Right lobe of liver (tissue), 6 donors: ENCODE data around the gene RAB5IF. TPM values are rescaled to one million over a fixed set of nuclear protein-coding genes. Genes with fewer than 3 reads are reported as not detected.

ENCODE experiments used
- ATAC-seq, 4 donors: fragments of 200-7000 bp; cut with Tn5 transposase; one replicate each; pipeline ENCODE4 v1.9.1; 2020; ENCODE audit warnings: mild to moderate bottlenecking in 4 of 4, moderate library complexity in 4 of 4
- DNase-seq, 3 donors: peaks; one replicate each; pipeline ENCODE4 v3.0.0-alpha.2; 2020
- H3K27ac ChIP-seq, 3 donors: fragments of 200-600 bp; one replicate each; pipeline ENCODE4 v1.8.0; 2022
- H3K27me3 ChIP-seq, 2 donors: fragments of 200-600 bp; one replicate each; pipeline ENCODE4 v1.8.0; 2022
- H3K36me3 ChIP-seq, 4 donors: fragments of 200-600 bp; sonication (generic) in 1 of 4; one replicate each; pipeline versions ENCODE4 v1.5.1 to v1.8.0; 2017 to 2022; ENCODE audit warnings: control low read depth in 1 of 4
- H3K4me1 ChIP-seq, 4 donors: fragments of 200-600 bp; sonication (generic) in 1 of 4; one replicate each; pipeline versions ENCODE4 v1.5.1 to v1.8.0; 2017 to 2022; ENCODE audit warnings: control low read depth in 1 of 4
- H3K4me3 ChIP-seq, 3 donors: fragments of 200-600 bp; one replicate each; pipeline ENCODE4 v1.8.0; 2022
- H3K9me3 ChIP-seq, 4 donors: fragments of 200-600 bp; sonication (generic) in 1 of 4; one replicate each; pipeline versions ENCODE4 v1.5.1 to v1.8.0; 2017 to 2022; ENCODE audit warnings: control low read depth in 1 of 4
- CTCF ChIP-seq, 4 donors: fragments of 200-600 bp in 3 of 4; fragments of 450-650 bp in 1 of 4; IDR thresholded peaks; one replicate each; pipeline versions ENCODE4 v1.5.1 to v1.8.0; 2016 to 2022; ENCODE audit warnings: antibody characterized with exemption in 4 of 4, mild to moderate bottlenecking in 2 of 4
- POLR2A ChIP-seq: fragments of 450-650 bp; IDR thresholded peaks from one replicate; pipeline ENCODE4 v1.6.1; 2017; ENCODE audit warnings: antibody characterized with exemption, mild to moderate bottlenecking
- WGBS: methylation state at CpG from one replicate; pipeline ENCODE4 v1.1.6; 2018; ENCODE audit warnings: low coverage, low lambda C conversion rate; ENCODE audit not compliant: insufficient coverage; ENCODE audit errors: missing lambda C conversion rate; 5-methylcytosine and 5-hydroxymethylcytosine counted together
- intact Hi-C, 2 donors: fragments of 100-400 bp; cut with DNase I; formaldehyde crosslinking; loops; one replicate each; pipeline versions ENCODE4 v1.11.2 to v1.14.1; 2022
- total RNA-seq, 6 experiments: library from RNA; depleted of rRNA in 2 of 6; stranded (reverse); fragments of >200 nt in 2 of 6; fragmentation: NEBNext Ultra II Directional in 3 of 6; extraction: Animal tissue kit (Norgen Biotek cat#: 25700) in 3 of 6; gene quantifications; one replicate each; pipeline versions ENCODE4 v1.1.0 to v1.2.4, GENCODE V29; 2016 to 2023
- donor health status: DM: no; HTN: yes; CAD: no.
- donor health status: DM: no; HTN: no; CAD: no.
- donor health status: DM: no; HTN: no; CAD: no.
- donor health status: DM: no; HTN: yes; CAD: no.
- donor health status: DM: no; HTN: yes; CAD: no.

The RAB5IF gene
- total RNA-seq, 6 experiments from 2014 or later = 78.1 to 232 (median 125) TPM

- no peak for DNase-seq
- TF ChIP-seq CTCF (IDR thresholded peaks at IDR 0.05) = no peak
- no peak for TF ChIP-seq POLR2A
- no peak for ATAC-seq
- H3K4me3 ChIP-seq = no peak overlapping the region
- H3K9me3 ChIP-seq = no peaks in the 10 kb centered on the region
- H3K36me3 ChIP-seq = peaks cover 0 to 22% (median 8%) of the 10 kb centered on the region in 4 donors
- intact Hi-C loops = no loop called here
- H3K4me1 ChIP-seq = peaks cover 0 to 13% (median 4%) of the 10 kb centered on the region in 4 donors
- 100% methylated on average over 2 of the region's 2 CpGs for WGBS
- no peaks in the 10 kb centered on the region for H3K27me3 ChIP-seq
- no peak overlapping the region for H3K27ac ChIP-seq
These were observed 25.5 kb upstream of the RAB5IF start for GRCh38 chr20:36579996-36580545.

GRCh38 chr20:36582322-36582721, 23.3 kb upstream of the RAB5IF start:
- DNase-seq (no peak), ATAC-seq (no peak)
- Histone ChIP-seq H3K4me3 (no peak overlapping the region), H3K27ac (no peak overlapping the region), H3K9me3 (no peaks in the 10 kb centered on the region), H3K4me1 (no peaks in the 10 kb centered on the region), H3K27me3 (no peaks in the 10 kb centered on the region), H3K36me3 (peaks cover 0 to 22% (median 8%) of the 10 kb centered on the region in 4 donors)
- TF ChIP-seq POLR2A (no peak), CTCF (IDR thresholded peaks at IDR 0.05) (no peak)
- intact Hi-C loops = no loop called here
- WGBS = 80% methylated on average over 2 of the region's 4 CpGs

- Histone ChIP-seq H3K27ac (no peak overlapping the region), H3K27me3 (no peaks in the 10 kb centered on the region), H3K4me1 (no peaks in the 10 kb centered on the region), H3K36me3 (peaks cover 0 to 22% (median 8%) of the 10 kb centered on the region in 4 donors), H3K4me3 (no peak overlapping the region), H3K9me3 (no peaks in the 10 kb centered on the region)
- TF ChIP-seq POLR2A (no peak), CTCF (IDR thresholded peaks at IDR 0.05) (no peak)
- ATAC-seq = no peak
- 79% methylated on average over 3 of the region's 4 CpGs for WGBS
- intact Hi-C loops = no loop called here
- no peak for DNase-seq
These were observed 22.8 kb upstream of the RAB5IF start for GRCh38 chr20:36582821-36583220.

- no peaks in the 10 kb centered on the region for H3K9me3 ChIP-seq
- intact Hi-C loops = no loop called here
- no peaks in the 10 kb centered on the region for H3K4me1 ChIP-seq
- peaks cover 0 to 22% (median 8%) of the 10 kb centered on the region in 4 donors for H3K36me3 ChIP-seq
- no peaks in the 10 kb centered on the region for H3K27me3 ChIP-seq
- peak in 3 of 4 donors; percentile 39 to 87 (median 73) for ATAC-seq
- 24% methylated on average over 2 of the region's 2 CpGs for WGBS
- no peak overlapping the region for H3K4me3 ChIP-seq
- TF ChIP-seq POLR2A (no peak), CTCF (IDR thresholded peaks at IDR 0.05) (no peak)
- no peak for DNase-seq
- H3K27ac ChIP-seq = no peak overlapping the region
These were observed 21.5 kb upstream of the RAB5IF start for GRCh38 chr20:36584018-36584481.
